GM21737 (cell line): Measurements from ENCODE around the gene RNF169.
A peak's percentile ranks its signal among the peaks of the same experiment; 100 is the strongest.

ENCODE experiments used
- ATAC-seq: cut with Tn5 transposase; IDR thresholded peaks from one replicate; pipeline ENCODE4 v1.9.1; 2021; ENCODE audit warnings: mild to moderate bottlenecking, moderate library complexity; ENCODE audit not compliant: unreplicated experiment

RNF169 gene, protein sequence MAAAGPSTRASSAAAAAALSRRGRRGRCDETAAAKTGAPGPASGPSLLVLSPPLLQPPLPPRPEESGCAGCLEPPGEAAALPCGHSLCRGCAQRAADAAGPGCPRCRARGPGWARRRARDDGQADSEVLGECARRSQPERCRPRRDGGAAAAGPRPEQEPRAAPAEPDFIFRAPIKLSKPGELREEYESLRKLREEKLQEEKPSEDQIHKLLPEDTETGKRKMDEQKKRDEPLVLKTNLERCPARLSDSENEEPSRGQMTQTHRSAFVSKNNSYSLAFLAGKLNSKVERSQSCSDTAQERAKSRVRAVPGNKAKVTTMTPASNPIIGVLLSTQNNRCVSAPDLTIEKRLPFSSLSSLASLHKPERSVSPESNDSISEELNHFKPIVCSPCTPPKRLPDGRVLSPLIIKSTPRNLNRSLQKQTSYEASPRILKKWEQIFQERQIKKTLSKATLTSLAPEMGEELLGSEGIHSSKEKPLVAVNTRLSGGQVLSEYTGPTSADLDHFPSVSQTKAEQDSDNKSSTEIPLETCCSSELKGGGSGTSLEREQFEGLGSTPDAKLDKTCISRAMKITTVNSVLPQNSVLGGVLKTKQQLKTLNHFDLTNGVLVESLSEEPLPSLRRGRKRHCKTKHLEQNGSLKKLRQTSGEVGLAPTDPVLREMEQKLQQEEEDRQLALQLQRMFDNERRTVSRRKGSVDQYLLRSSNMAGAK

GRCh38 chr11:74748211-74749126, at the start of gene RNF169:
RNF169 (plus strand) TSS chr11:74748849; CDS start chr11:74748881, 32 bp downstream.
- ATAC-seq = peak; percentile 95

DNA sequence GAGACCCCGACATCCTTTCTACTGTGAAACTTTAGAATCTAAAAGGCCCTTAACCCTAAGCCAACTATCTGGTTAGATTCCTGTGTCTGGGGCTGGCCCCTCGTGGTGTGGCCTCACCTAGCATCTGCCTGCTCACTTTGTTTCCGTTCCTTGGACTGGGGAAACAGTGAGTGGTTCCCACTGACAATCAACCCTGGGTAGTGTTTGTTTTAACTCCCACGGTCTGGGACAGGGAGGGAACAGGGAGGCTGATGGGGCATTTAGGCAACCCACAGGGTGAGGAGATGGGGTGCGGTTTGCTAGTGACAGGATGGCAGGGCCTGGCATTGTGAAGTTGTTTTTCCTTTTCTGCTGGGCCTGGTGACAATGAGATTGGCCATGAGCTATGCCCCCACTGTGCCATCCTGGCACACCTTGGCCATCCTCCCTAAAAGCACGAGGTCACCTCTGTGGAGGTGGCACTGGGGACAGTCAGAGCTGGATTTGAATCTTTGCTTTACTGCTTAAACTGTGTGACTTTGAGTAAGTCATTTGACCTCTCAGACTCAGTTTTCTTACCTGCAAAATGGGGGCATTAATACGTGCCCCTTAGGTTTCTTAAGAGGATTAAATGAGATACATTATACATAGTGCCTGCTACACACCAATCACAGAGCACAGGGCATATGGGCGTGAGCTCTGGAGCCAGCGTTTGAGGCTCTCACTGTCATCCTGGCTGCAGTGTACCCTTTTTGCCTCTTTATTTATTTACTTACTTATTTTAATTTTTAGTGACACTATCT, 48.8 kb upstream of the RNF169 start:
- no peak for ATAC-seq

DNA sequence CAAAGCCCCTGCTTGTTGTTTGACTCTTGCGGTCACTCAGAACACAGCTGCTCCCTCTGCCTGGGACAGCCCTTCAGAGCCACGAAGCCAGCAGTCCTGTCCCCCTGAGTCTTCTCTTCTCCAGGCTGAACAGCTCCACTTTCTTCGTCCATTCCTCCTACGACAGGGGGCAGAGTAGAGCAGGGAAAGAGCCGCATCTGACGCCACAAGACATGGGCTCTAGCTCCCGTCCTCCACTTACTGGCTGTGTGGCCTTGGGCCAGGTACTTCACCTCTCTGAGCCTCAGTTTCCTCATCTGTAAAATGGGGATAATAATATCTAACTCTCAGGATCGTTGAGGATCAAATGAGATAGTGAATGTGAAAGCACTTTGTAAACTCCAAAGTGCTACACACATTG, 47.3 kb upstream of the RNF169 start:
- ATAC-seq = no peak

DNA sequence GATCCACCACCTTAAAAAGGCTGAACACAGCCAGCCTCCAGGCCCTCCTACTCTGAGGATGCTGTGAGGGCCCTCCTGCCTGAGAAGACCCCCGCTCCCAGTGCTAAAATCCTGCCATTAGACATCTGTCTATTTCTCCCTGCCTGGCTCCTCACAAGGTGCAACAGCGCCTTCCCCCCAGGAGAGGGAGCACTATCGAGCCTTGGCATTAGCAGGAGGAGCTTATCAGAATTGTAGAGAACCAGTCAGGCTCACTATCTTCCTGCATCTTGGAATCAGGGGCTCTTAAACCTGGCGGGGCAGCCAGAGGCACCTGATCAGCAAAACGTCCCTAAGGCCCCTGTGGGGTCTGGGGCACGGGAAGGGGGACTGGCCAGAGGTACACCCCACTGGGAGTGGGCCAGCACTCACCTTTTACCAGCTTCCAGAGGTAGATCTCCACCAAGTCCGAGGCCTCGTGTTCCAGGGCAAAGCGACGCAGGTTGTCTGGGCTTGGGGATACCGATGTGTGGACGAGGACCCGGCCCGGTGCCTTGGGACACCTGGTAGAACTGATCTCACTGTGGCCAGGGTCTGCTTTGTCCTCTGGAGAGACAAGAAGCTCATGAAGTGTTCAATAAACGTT, 46.2 kb upstream of the RNF169 start:
- no peak for ATAC-seq

DNA sequence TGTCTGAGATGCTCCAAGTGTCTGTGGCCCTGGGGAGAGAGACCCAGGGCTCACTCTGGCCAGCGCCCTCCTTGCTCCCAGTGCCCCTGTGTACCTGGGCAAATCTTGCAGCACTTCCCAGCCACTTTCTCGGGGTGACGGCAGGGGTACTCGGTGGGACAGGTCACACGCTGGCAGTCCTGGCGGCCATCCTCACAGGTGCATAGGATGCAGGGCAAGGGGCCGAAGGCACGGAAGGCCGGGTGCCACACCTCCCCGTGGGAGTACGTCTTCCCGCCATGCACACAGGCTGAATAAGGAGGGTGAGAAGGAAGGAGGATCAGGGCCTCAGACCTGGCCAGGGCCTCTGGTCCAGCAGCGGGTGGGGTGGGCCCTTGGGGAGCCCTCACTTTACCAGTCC, 45.4 kb upstream of the RNF169 start:
- ATAC-seq = no peak

DNA sequence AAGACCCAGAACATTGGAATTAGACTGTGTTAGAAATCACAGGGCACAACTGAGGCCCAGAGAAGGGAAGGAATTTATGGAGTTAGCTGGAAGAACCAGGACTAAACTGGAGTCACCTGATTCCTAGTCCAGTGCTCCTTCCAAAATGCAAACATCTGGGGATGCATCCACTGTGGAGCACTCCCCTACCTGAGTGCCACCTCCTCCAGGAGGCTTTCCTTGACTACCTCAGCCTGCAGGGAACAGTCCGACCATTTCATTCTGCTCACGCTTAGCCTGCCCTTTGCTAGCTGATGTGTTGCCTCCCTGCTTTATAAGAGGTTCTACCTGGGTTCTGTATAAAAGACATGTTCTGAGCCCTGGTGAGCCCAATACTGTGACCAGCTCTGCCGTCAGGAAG, 41.5 kb upstream of the RNF169 start:
- ATAC-seq = no peak

GRCh38 chr11:74707602-74708510, 40.8 kb upstream of the RNF169 start:
- ATAC-seq = no peak

DNA sequence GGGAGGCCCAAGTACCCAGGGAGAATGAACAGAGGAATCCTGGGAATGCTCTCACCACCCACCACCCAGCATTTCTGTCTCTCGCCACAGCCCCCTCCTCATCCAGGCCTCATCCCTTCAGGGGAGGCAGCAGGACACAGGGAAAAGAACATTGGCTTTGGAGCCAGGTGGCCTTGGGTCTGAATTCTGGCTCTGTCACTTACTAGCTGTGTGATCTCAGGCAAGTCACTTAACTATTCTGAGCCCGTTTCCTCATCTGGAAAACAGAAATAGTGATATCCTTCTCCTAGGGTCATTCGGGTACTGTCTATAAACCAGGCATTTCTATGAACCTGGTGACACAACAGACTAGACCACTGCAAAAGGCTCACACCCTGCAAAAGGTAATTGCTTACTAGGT, 39.5 kb upstream of the RNF169 start:
- ATAC-seq = no peak

DNA sequence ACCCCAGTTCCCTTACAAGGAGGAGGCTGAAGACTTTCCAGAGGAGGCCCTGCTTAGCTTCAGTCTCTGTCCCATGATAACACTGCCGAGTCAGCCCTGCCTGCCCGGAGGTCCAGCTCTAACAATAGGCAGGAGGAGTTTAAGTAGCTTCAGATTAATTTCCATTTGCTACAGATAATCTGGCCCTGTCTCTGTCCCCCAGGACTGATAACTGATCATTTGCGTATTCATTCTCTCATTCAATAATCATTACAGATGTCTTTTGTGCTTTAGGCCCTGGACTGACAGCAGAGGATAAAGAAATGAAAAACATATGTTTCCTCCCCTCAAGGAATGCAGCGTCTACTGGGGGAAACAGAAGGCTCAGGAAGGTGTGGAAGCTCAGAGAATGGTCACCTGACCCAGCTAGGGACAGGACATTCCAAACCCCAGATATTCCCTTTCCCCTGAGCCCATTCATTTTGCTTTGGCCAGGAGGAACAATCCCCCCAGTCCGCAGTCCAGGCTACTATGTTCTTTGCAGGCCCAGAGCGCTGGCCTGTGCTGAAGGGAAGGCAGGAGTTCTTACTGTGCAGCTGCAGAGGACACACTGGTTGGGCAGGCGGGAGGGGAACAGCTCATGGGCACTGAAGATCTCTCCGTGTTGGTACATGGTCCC, 38.2 kb upstream of the RNF169 start:
- no peak for ATAC-seq

- ATAC-seq = no peak
Observed at GRCh38 chr11:74713686-74714085, 35.0 kb upstream of the RNF169 start.

- no peak for ATAC-seq
Observed at GRCh38 chr11:74714904-74715303, 33.7 kb upstream of the RNF169 start.

DNA sequence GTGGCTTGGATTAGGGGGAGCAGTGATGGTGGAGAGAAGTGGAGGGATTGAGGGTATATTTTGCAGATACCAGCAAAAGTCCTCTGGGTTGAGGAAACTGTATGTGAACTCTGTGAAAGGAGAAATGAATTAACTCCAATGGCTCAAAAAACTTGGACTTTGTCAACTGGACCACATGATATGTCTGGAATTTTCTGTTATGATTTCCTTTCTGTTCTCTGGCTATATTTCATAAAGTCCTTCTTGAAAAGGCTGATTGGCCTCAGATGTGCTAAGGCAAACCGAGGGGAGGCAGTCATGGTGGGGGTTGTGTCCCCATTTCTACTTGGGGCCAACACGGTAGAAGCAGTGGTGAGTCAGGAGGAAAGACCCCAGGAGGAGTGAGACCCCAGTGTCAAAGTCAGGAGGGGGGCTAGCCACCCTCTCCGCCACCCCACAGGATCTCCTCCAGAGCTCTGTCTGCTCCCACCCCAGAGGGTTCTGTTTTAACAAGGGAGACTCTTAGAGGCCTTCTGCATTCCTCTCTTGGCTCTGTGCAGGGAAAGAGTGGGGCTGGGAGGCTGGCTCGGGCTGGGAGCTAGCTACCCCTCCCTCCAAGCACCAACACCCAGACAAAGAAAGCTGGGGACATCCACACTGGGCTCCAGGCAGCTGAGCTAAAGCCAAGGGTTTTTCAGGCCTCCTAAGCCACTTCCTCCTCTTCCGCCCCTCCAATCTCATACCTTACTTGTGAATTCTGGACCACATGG, 31.3 kb upstream of the RNF169 start:
- no peak for ATAC-seq

GRCh38 chr11:74719011-74719410, 29.6 kb upstream of the RNF169 start:
- ATAC-seq = no peak

DNA sequence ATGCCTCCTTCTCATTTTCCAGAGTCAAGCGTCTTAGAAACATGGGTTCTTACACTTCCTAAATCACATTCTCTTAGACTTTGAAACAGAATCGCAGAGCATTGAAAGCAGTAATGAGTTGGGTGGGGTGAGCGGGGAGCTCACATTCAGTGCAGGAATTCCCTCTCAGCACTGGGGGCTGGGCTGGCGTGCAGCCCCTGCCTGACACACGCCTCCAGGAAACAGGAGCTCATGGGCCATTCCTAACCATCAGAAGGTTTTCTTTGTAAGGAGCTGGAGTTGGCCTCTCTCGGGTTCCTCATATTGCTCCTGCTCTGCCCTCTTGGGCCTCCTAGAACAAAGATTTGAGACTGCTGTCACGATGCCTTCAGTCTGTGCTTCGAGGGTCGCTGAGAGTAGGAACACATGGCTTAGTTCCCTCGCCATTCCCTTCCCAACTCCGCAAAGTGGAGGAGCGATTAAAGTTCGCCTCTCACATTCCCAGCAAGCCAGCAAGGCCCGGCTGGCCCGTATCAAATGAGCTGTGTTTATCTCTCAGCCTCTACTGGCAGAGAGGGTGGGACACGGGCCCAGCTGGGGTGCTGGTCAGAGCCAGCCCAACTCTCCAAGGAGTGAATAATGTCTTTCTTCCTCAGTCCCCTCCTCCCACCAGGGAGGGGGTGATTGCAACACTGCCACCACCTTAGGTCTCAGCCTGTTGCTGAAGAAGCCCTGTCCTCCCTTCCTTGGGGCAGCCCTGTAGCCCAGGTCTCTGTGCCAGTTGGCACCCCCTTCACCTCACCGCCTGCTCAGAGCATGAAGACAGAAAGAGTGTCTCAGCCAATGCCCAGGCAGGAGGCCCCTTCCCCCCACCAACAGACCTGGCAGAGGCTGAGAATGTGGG, 27.8 kb upstream of the RNF169 start:
- ATAC-seq = no peak

GRCh38 chr11:74721479-74721835, 27.2 kb upstream of the RNF169 start:
- no peak for ATAC-seq

GRCh38 chr11:74723511-74723910, 25.1 kb upstream of the RNF169 start:
- no peak for ATAC-seq

DNA sequence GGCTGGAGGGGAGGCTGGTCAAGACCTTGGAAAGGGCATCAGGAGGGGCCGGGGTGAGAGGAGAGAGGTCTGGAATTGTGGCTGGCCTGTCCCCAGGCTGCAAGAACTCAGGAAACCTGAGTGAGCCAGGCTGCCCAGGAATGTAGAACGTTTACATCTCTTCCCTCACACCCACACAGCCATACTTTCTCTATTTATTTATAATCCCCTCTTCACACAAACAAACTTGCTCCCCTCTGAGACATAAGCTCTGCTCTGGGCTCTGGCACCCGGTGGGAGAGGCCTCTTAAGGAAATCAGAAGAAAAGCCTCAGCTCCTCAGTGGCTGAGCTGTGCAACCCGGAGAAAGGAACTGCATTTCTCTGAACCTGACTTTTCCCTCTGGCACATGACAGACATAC, 22.9 kb upstream of the RNF169 start:
- ATAC-seq = no peak
